PC-9 (cell line): ENCODE data around the gene ZNF646. TPM values are rescaled to one million over a fixed set of nuclear protein-coding genes. Genes with fewer than 3 reads are reported as not detected.

Source experiments
- BruUV-seq: library from RNA; stranded (reverse); fragments of 400-500 nt; replicated peaks from 2 replicates; lab custom pipeline; 2021; lab: Mats Ljungman, UMichigan
- CTCF ChIA-PET: fragments of 300-600 bp; sonication (Branson Sonifier 250); formaldehyde crosslinking; loops from one replicate; lab custom pipeline; 2022; ENCODE audit warnings: antibody characterized with exemption; lab: Charles Lee
- POLR2A ChIA-PET: fragments of 300-600 bp; sonication (Branson Sonifier 250); formaldehyde crosslinking; loops from one replicate; lab custom pipeline; 2022; ENCODE audit warnings: antibody characterized with exemption; ENCODE audit not compliant: unreplicated experiment; lab: Charles Lee
- DNase-seq, 2 experiments: peaks; one replicate each; pipeline versions ENCODE4 v3.0.0 to v3.0.0-alpha.2; 2015 to 2022; ENCODE audit warnings: mixed read lengths in 1 of 2
- H2AFZ ChIP-seq: fragments of 200-600 bp; sonication (generic); 2 replicates; pipeline ENCODE4 v1.8.1; 2017; ENCODE audit warnings: antibody characterized with exemption
- H3F3A ChIP-seq: fragments of 200-600 bp; sonication (generic); 2 replicates; pipeline ENCODE4 v1.8.1; 2017; ENCODE audit warnings: antibody characterized with exemption, mild to moderate bottlenecking, low read depth; ENCODE audit not compliant: insufficient read depth
- H3K27ac ChIP-seq: fragments of 200-600 bp; sonication (generic); 2 replicates; pipeline ENCODE4 v1.6.1; 2016; ENCODE audit warnings: mixed run types
- H3K27me3 ChIP-seq: fragments of 200-600 bp; sonication (generic); 2 replicates; pipeline ENCODE4 v1.6.1; 2016; ENCODE audit warnings: low read depth, mixed run types; ENCODE audit not compliant: insufficient read depth
- H3K36me3 ChIP-seq: fragments of 200-600 bp; sonication (generic); 2 replicates; pipeline ENCODE4 v1.6.1; 2016; ENCODE audit warnings: low read depth, mixed run types
- H3K4me1 ChIP-seq: fragments of 200-600 bp; sonication (generic); replicated peaks from 2 replicates; pipeline ENCODE4 v1.6.1; 2016; ENCODE audit warnings: mixed run types; ENCODE audit not compliant: insufficient read depth
- H3K4me2 ChIP-seq: fragments of 200-600 bp; sonication (generic); 2 replicates; pipeline ENCODE4 v1.6.1; 2017; ENCODE audit warnings: mixed run types
- H3K4me3 ChIP-seq: fragments of 200-600 bp; sonication (generic); 2 replicates; pipeline ENCODE4 v1.6.1; 2016; ENCODE audit warnings: mixed run types
- H3K79me2 ChIP-seq: fragments of 200-600 bp; sonication (generic); 2 replicates; pipeline ENCODE4 v1.6.1; 2017; ENCODE audit warnings: low read depth, mixed run types
- H3K9me2 ChIP-seq: fragments of 200-600 bp; sonication (generic); 2 replicates; pipeline ENCODE4 v1.8.1; 2017; ENCODE audit warnings: mild to moderate bottlenecking; ENCODE audit not compliant: insufficient read depth
- H3K9me3 ChIP-seq: fragments of 200-600 bp; sonication (generic); 2 replicates; pipeline ENCODE4 v1.8.1; 2016; ENCODE audit warnings: low read depth; ENCODE audit not compliant: insufficient read depth
- H4K20me1 ChIP-seq: fragments of 200-600 bp; sonication (generic); 2 replicates; pipeline ENCODE4 v1.8.1; 2017; ENCODE audit not compliant: insufficient read depth
- CTCF ChIP-seq: fragments of 200-600 bp; sonication (generic); conservative IDR thresholded peaks from 2 replicates; pipeline ENCODE4 v1.6.1; 2017; ENCODE audit warnings: mixed run types, antibody characterized with exemption, mild to moderate bottlenecking, moderate library complexity
- EZH2 ChIP-seq: fragments of 200-600 bp; sonication (generic); IDR thresholded peaks from 2 replicates; pipeline ENCODE4 v1.8.0; 2017; ENCODE audit warnings: antibody characterized with exemption, low read depth
- intact Hi-C: fragments of 100-400 bp; cut with micrococcal nuclease; formaldehyde crosslinking; loops from one replicate; pipeline ENCODE4 v1.10.0; 2022; ENCODE audit not compliant: unreplicated experiment
- total RNA-seq: library from RNA; stranded (reverse); gene quantifications from 2 replicates; pipeline ENCODE4 v1.2.3, GENCODE V29; 2021

ZNF646 gene
- total RNA-seq, 1 experiment from 2014 or later, result 25.4 TPM

GRCh38 chr16:31090540-31090939 is 16.3 kb downstream of the ZNF646 start:
- Histone ChIP-seq H3K36me3 (no peaks in the 10 kb centered on the region), H3K9me2 (no peaks in the 10 kb centered on the region), H2AFZ (no peak overlapping the region), H3K79me2 (peaks cover 4% of the 10 kb centered on the region; the same call in 1 of the 2 replicates), H3K27ac (no peak overlapping the region), H3K9me3 (no peaks in the 10 kb centered on the region), H4K20me1 (no peaks in the 10 kb centered on the region), H3K4me3 (no peak overlapping the region), H3K4me2 (no peak overlapping the region), H3K27me3 (no peaks in the 10 kb centered on the region), H3F3A (peaks cover 15% of the 10 kb centered on the region), H3K4me1 (0 out of 2 replicates have a peak, but pooled peaks cover 3% of the 10 kb centered on the region)
- ChIA-PET CTCF (no interaction called here), POLR2A (no interaction called here)
- intact Hi-C loops, result loop anchor here (10.0 kb wide), 1 partner anchor 294 kb away; no protein-coding TSS in a partner anchor
- no TSS peak for BruUV-seq
- DNase-seq, result peak in 1 of 2 experiments; percentile 31
- TF ChIP-seq EZH2, result no peak
- TF ChIP-seq CTCF, result no peak

- H3K9me3 ChIP-seq, result no peaks in the 10 kb centered on the region
- no peak overlapping the region for H2AFZ ChIP-seq
- intact Hi-C loops, result loop anchor here (10.0 kb wide), 1 partner anchor 292 kb away; no protein-coding TSS in a partner anchor
- no peak for TF ChIP-seq EZH2
- TF ChIP-seq CTCF, result no peak
- no peak overlapping the region for H3K4me2 ChIP-seq
- no peak overlapping the region for H3K4me3 ChIP-seq
- no TSS peak for BruUV-seq
- H3K27me3 ChIP-seq, result no peaks in the 10 kb centered on the region
- no peak overlapping the region for H3K27ac ChIP-seq
- CTCF ChIA-PET, result interaction anchor here (0.6 to 1.1 kb wide), 3 partner anchors 41 to 199 kb away, joined by 3 to 4 read pairs (median 3); partner anchors contain the start of gene BCL7C
- POLR2A ChIA-PET, result interaction anchor here (0.9 kb wide), 1 partner anchor 10 kb away, joined by 8 read pairs; no protein-coding TSS in a partner anchor
- H3F3A ChIP-seq, result peaks cover 17% of the 10 kb centered on the region
- no peaks in the 10 kb centered on the region for H4K20me1 ChIP-seq
- peaks cover 4% of the 10 kb centered on the region; the same call in 1 of the 2 replicates for H3K79me2 ChIP-seq
- no peaks in the 10 kb centered on the region for H3K36me3 ChIP-seq
- H3K9me2 ChIP-seq, result no peaks in the 10 kb centered on the region
- no peak for DNase-seq
- H3K4me1 ChIP-seq, result 0 out of 2 replicates have a peak, but pooled peaks cover 3% of the 10 kb centered on the region
Observed at GRCh38 chr16:31092330-31092729, 18.1 kb downstream of the ZNF646 start.

GRCh38 chr16:31093132-31093703 is 19.0 kb downstream of the ZNF646 start:
- no peaks in the 10 kb centered on the region for H4K20me1 ChIP-seq
- H3K27ac ChIP-seq, result no peak overlapping the region
- no peak overlapping the region for H2AFZ ChIP-seq
- intact Hi-C loops, result loop anchor here (10.0 kb wide), 1 partner anchor 292 kb away; no protein-coding TSS in a partner anchor
- DNase-seq, result peak in 1 of 2 experiments; percentile 28
- H3F3A ChIP-seq, result peaks cover 20% of the 10 kb centered on the region
- peak overlapping the region; percentile 71; the same call in 1 of the 2 replicates for H3K4me3 ChIP-seq
- 0 out of 2 replicates have a peak, but pooled peaks cover 3% of the 10 kb centered on the region for H3K4me1 ChIP-seq
- peaks cover 4% of the 10 kb centered on the region; the same call in 1 of the 2 replicates for H3K79me2 ChIP-seq
- H3K9me3 ChIP-seq, result no peaks in the 10 kb centered on the region
- CTCF ChIA-PET, result interaction anchor here (1.1 to 1.5 kb wide), 2 partner anchors 108 kb away, joined by 3 to 5 read pairs; partner anchors contain the start of gene HSD3B7
- POLR2A ChIA-PET, result no interaction called here
- no peaks in the 10 kb centered on the region for H3K36me3 ChIP-seq
- peak overlapping the region; percentile 90 for H3K4me2 ChIP-seq
- no peaks in the 10 kb centered on the region for H3K27me3 ChIP-seq
- no TSS peak for BruUV-seq
- H3K9me2 ChIP-seq, result no peaks in the 10 kb centered on the region
- TF ChIP-seq EZH2, result no peak
- no peak for TF ChIP-seq CTCF
